ENCODE results near the gene NPIPB13. TPM values are rescaled to one million over a fixed set of nuclear protein-coding genes. Genes with fewer than 3 reads are reported as not detected.

NPIPB13 gene
- total RNA-seq, 3 donors from 2014 or later: 15.3 to 28.5 (median 21.7) TPM

Other genes with a start within 250 kb of the NPIPB13 start
- gene DOC2A, start 237.5 kb downstream of the NPIPB13 start, total RNA-seq: 10 to 100 TPM in 1 of 3 donors, 1 to 10 TPM in 2; 5.2 to 16.8 (median 7.5) TPM
- gene C16orf92, start 225.3 kb downstream of the NPIPB13 start, total RNA-seq: not detected
- under 1 TPM in 2 of 3 donors, not detected in 1; 0.38 to 0.46 TPM for gene TLCD3B, start 217.2 kb downstream of the NPIPB13 start, total RNA-seq
- 1,000 to 10,000 TPM; 1,235 to 2,016 (median 1,778) TPM for gene ALDOA, start 182.7 kb downstream of the NPIPB13 start, total RNA-seq
- gene PPP4C, start 172.5 kb downstream of the NPIPB13 start, total RNA-seq: 100 to 1,000 TPM in 2 of 3 donors, 10 to 100 TPM in 1; 71.7 to 109 (median 102) TPM
- 1 to 10 TPM in 1 of 3 donors, under 1 TPM in 2; 0.63 to 1.9 (median 0.90) TPM for gene TBX6, start 156.6 kb downstream of the NPIPB13 start, total RNA-seq
- 10 to 100 TPM; 30.5 to 78.4 (median 69.3) TPM for gene YPEL3, start 152.3 kb downstream of the NPIPB13 start, total RNA-seq
- 10 to 100 TPM; 29.6 to 75.3 (median 51.7) TPM for gene GDPD3, start 134.9 kb downstream of the NPIPB13 start, total RNA-seq
- 100 to 1,000 TPM; 200 to 378 (median 285) TPM for gene MAPK3, start 125.3 kb downstream of the NPIPB13 start, total RNA-seq
- gene CORO1A, start 64.9 kb downstream of the NPIPB13 start, total RNA-seq: 10 to 100 TPM; 24.2 to 42.0 (median 25.2) TPM
- 100 to 1,000 TPM in 2 of 3 donors, 10 to 100 TPM in 1; 67.8 to 187 (median 152) TPM for gene BOLA2B, start 54.8 kb downstream of the NPIPB13 start, total RNA-seq
- gene SLX1A, start 54.6 kb downstream of the NPIPB13 start, total RNA-seq: 100 to 1,000 TPM in 1 of 3 donors, 10 to 100 TPM in 2; 52.8 to 100 (median 68.0) TPM
- gene SULT1A3, start 49.2 kb downstream of the NPIPB13 start, total RNA-seq: 10 to 100 TPM; 37.1 to 96.5 (median 66.7) TPM
- 10 to 100 TPM; 53.4 to 57.9 (median 53.5) TPM for gene CD2BP2, start 106.8 kb upstream of the NPIPB13 start, total RNA-seq
- 10 to 100 TPM; 46.4 to 48.8 (median 47.5) TPM for gene TBC1D10B, start 122.0 kb upstream of the NPIPB13 start, total RNA-seq
- 1 to 10 TPM in 2 of 3 donors, not detected in 1; 1.1 to 1.6 TPM for gene MYL11, start 126.3 kb upstream of the NPIPB13 start, total RNA-seq
- gene SEPTIN1, start 134.1 kb upstream of the NPIPB13 start, total RNA-seq: 1 to 10 TPM; 5.6 to 6.1 (median 6.0) TPM
- gene ZNF48, start 146.9 kb upstream of the NPIPB13 start, total RNA-seq: 10 to 100 TPM in 1 of 3 donors, 1 to 10 TPM in 2; 6.5 to 13.7 (median 6.6) TPM
- 10 to 100 TPM in 1 of 3 donors, 1 to 10 TPM in 2; 3.8 to 11.6 (median 4.3) TPM for gene ZNF771, start 159.1 kb upstream of the NPIPB13 start, total RNA-seq
- 10 to 100 TPM; 43.7 to 95.8 (median 89.1) TPM for gene DCTPP1, start 181.6 kb upstream of the NPIPB13 start, total RNA-seq
- 100 to 1,000 TPM; 107 to 185 (median 142) TPM for gene SEPHS2, start 197.4 kb upstream of the NPIPB13 start, total RNA-seq
- gene ITGAL, start 224.3 kb upstream of the NPIPB13 start, total RNA-seq: 10 to 100 TPM in 1 of 3 donors, 1 to 10 TPM in 2; 8.1 to 14.8 (median 8.5) TPM